Mononuclear cell (primary cell): Measurements from ENCODE around the gene SORL1-AS1.

Experiments used
- H3K27me3 ChIP-seq: 2 replicates; pipeline ENCODE4 v1.6.0; 2011; ENCODE audit warnings: low read length, control low read depth; ENCODE audit not compliant: insufficient read depth
- H3K4me1 ChIP-seq: 2 replicates; pipeline ENCODE4 v1.5.1; 2011; ENCODE audit warnings: mild to moderate bottlenecking, low read length, control low read depth; ENCODE audit not compliant: insufficient read depth
- H3K4me3 ChIP-seq: 2 replicates; pipeline ENCODE4 v1.5.1; 2011; ENCODE audit warnings: mild to moderate bottlenecking, low read length, moderate library complexity
- H3K9me3 ChIP-seq: 2 replicates; pipeline ENCODE4 v1.5.1; 2011; ENCODE audit warnings: low read depth, mild to moderate bottlenecking, control low read depth, low read length

SORL1-AS1 gene

GRCh38 chr11:121431820-121432526 is 20.8 kb downstream of the SORL1-AS1 start:
- H3K4me3 ChIP-seq, result no peak overlapping the region
- H3K27me3 ChIP-seq, result no peaks in the 10 kb centered on the region
- no peaks in the 10 kb centered on the region for H3K9me3 ChIP-seq
- H3K4me1 ChIP-seq, result peaks cover 55% of the 10 kb centered on the region

- no peaks in the 10 kb centered on the region for H3K27me3 ChIP-seq
- H3K4me3 ChIP-seq, result no peak overlapping the region
- H3K4me1 ChIP-seq, result peaks cover 37% of the 10 kb centered on the region
- no peaks in the 10 kb centered on the region for H3K9me3 ChIP-seq
These were observed 23.2 kb downstream of the SORL1-AS1 start for GRCh38 chr11:121429556-121429955.

- no peaks in the 10 kb centered on the region for H3K27me3 ChIP-seq
- H3K9me3 ChIP-seq, result no peaks in the 10 kb centered on the region
- H3K4me1 ChIP-seq, result peaks cover 39% of the 10 kb centered on the region
- H3K4me3 ChIP-seq, result peak overlapping the region; percentile 24
These were observed 25.4 kb downstream of the SORL1-AS1 start for GRCh38 chr11:121427400-121427744.

GRCh38 chr11:121426476-121427399 is 26.0 kb downstream of the SORL1-AS1 start:
- peaks cover 42% of the 10 kb centered on the region for H3K4me1 ChIP-seq
- no peaks in the 10 kb centered on the region for H3K9me3 ChIP-seq
- H3K27me3 ChIP-seq, result no peaks in the 10 kb centered on the region
- peak overlapping the region; percentile 24 for H3K4me3 ChIP-seq

- Histone ChIP-seq H3K9me3 (no peaks in the 10 kb centered on the region), H3K27me3 (no peaks in the 10 kb centered on the region), H3K4me3 (no peak overlapping the region), H3K4me1 (peaks cover 45% of the 10 kb centered on the region)
These were observed 26.9 kb downstream of the SORL1-AS1 start for GRCh38 chr11:121425828-121426227.

- Histone ChIP-seq H3K27me3 (no peaks in the 10 kb centered on the region), H3K4me3 (no peak overlapping the region), H3K4me1 (peaks cover 54% of the 10 kb centered on the region)
These were observed 30.1 kb downstream of the SORL1-AS1 start for GRCh38 chr11:121422675-121423074.

GRCh38 chr11:121421149-121421901 is 31.4 kb downstream of the SORL1-AS1 start:
- Histone ChIP-seq H3K4me3 (no peak overlapping the region), H3K27me3 (no peaks in the 10 kb centered on the region), H3K9me3 (no peaks in the 10 kb centered on the region), H3K4me1 (peaks cover 57% of the 10 kb centered on the region)

More at GRCh38 chr11:121422675-121423074, 30.1 kb downstream of the SORL1-AS1 start:
- H3K9me3 ChIP-seq, result no peaks in the 10 kb centered on the region

GRCh38 chr11:121420398-121420797 is 32.4 kb downstream of the SORL1-AS1 start:
- H3K4me1 ChIP-seq, result peaks cover 66% of the 10 kb centered on the region
- no peaks in the 10 kb centered on the region for H3K9me3 ChIP-seq
- H3K4me3 ChIP-seq, result no peak overlapping the region
- no peaks in the 10 kb centered on the region for H3K27me3 ChIP-seq

GRCh38 chr11:121419836-121420235 is 32.9 kb downstream of the SORL1-AS1 start:
- Histone ChIP-seq H3K9me3 (no peaks in the 10 kb centered on the region), H3K4me1 (peaks cover 72% of the 10 kb centered on the region), H3K27me3 (no peaks in the 10 kb centered on the region), H3K4me3 (no peak overlapping the region)

- H3K4me3 ChIP-seq, result no peak overlapping the region
- H3K4me1 ChIP-seq, result peaks cover 80% of the 10 kb centered on the region
- H3K9me3 ChIP-seq, result no peaks in the 10 kb centered on the region
- H3K27me3 ChIP-seq, result no peaks in the 10 kb centered on the region
These were observed 34.1 kb downstream of the SORL1-AS1 start for GRCh38 chr11:121418625-121419114.

GRCh38 chr11:121417607-121418006 is 35.2 kb downstream of the SORL1-AS1 start:
- Histone ChIP-seq H3K9me3 (no peaks in the 10 kb centered on the region), H3K27me3 (no peaks in the 10 kb centered on the region), H3K4me1 (peaks cover 74% of the 10 kb centered on the region), H3K4me3 (no peak overlapping the region)

GRCh38 chr11:121417055-121417551 is 35.7 kb downstream of the SORL1-AS1 start:
- peaks cover 73% of the 10 kb centered on the region for H3K4me1 ChIP-seq
- H3K27me3 ChIP-seq, result no peaks in the 10 kb centered on the region
- no peaks in the 10 kb centered on the region for H3K9me3 ChIP-seq
- no peak overlapping the region for H3K4me3 ChIP-seq

GRCh38 chr11:121415856-121416255 is 36.9 kb downstream of the SORL1-AS1 start:
- peaks cover 67% of the 10 kb centered on the region for H3K4me1 ChIP-seq
- no peaks in the 10 kb centered on the region for H3K9me3 ChIP-seq
- no peak overlapping the region for H3K4me3 ChIP-seq
- no peaks in the 10 kb centered on the region for H3K27me3 ChIP-seq

- H3K4me3 ChIP-seq, result no peak overlapping the region
- peaks cover 53% of the 10 kb centered on the region for H3K4me1 ChIP-seq
These were observed 38.4 kb downstream of the SORL1-AS1 start for GRCh38 chr11:121414141-121414913.

More at GRCh38 chr11:121414141-121414913, 38.4 kb downstream of the SORL1-AS1 start:
- Histone ChIP-seq H3K9me3 (no peaks in the 10 kb centered on the region), H3K27me3 (no peaks in the 10 kb centered on the region)
